ENCODE data around the gene TRIP12.

TRIP12 gene

DNA sequence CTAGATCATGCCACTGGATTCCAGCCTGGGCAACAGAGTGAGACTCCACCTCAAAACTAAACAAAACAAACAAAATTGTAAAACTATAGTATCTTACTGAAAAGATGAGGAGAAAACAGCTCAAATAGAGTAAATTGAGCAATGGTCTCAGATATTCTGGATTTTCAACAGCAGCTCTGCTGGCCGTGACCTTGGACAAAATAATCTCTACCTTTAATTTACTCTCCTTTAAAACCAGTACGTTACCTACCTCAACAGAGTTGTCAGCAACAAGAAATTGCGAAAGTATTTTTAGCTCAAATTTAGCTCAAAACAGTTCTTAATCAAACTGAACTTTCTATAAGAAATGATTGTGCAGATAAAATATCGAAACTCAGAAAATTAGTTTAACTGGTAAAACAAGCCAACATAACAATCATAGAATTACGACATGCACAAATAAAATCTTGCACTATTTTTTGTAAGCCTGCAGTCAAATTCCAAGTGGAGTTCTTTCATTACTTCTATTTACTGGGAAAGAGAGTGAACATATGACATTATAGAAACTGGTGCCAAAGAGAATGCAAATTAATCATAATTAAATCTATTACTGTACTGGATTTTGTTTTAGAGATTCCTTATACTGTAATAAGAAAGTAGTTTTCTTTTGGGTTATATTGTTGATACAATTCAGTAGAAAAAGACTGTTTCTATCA, 40.8 kb downstream of the TRIP12 start:
- H3K36me3 ChIP-seq (ENCODE audit: control insufficient read depth in 2 of 2, insufficient read depth in 2 of 2, low read length in 2 of 2) = peaks cover 22 to 28% of the 10 kb centered on the region in 2 donors

GRCh38 chr2:229879191-229879950, 42.4 kb downstream of the TRIP12 start:
- no peak overlapping the region for H3K4me3 ChIP-seq (ENCODE audit: low read length in 2 of 2)
- peaks cover 18 to 31% of the 10 kb centered on the region in 2 donors for H3K36me3 ChIP-seq (ENCODE audit: control insufficient read depth in 2 of 2, insufficient read depth in 2 of 2, low read length in 2 of 2)
- H3K4me1 ChIP-seq (ENCODE audit: control insufficient read depth in 2 of 2, insufficient read depth in 2 of 2, low read length in 2 of 2) = no peaks in the 10 kb centered on the region
- no peaks in the 10 kb centered on the region for H3K9me3 ChIP-seq (ENCODE audit: control insufficient read depth in 2 of 2, low read length in 2 of 2)
- H3K27me3 ChIP-seq (ENCODE audit: control insufficient read depth in 2 of 2, insufficient read depth in 2 of 2, low read length in 2 of 2) = no peaks in the 10 kb centered on the region
- no peak overlapping the region for H3K27ac ChIP-seq (ENCODE audit: low read depth in 2 of 2, low read length in 2 of 2)
- H3K9ac ChIP-seq (ENCODE audit: low read depth in 1 of 2, low read length in 2 of 2) = no peak overlapping the region

More for the DNA sequence above, 40.8 kb downstream of the TRIP12 start:
- H3K27me3 ChIP-seq (ENCODE audit: control insufficient read depth in 2 of 2, insufficient read depth in 2 of 2, low read length in 2 of 2) = no peaks in the 10 kb centered on the region
- H3K27ac ChIP-seq (ENCODE audit: low read depth in 2 of 2, low read length in 2 of 2) = no peak overlapping the region
- H3K9me3 ChIP-seq (ENCODE audit: control insufficient read depth in 2 of 2, low read length in 2 of 2) = no peaks in the 10 kb centered on the region
- H3K4me3 ChIP-seq (ENCODE audit: low read length in 2 of 2) = no peak overlapping the region
- H3K9ac ChIP-seq (ENCODE audit: low read depth in 1 of 2, low read length in 2 of 2) = no peak overlapping the region
- no peaks in the 10 kb centered on the region for H3K4me1 ChIP-seq (ENCODE audit: control insufficient read depth in 2 of 2, insufficient read depth in 2 of 2, low read length in 2 of 2)

- Histone ChIP-seq H3K4me3 (ENCODE audit: low read length in 2 of 2) (no peak overlapping the region), H3K9ac (ENCODE audit: low read depth in 1 of 2, low read length in 2 of 2) (no peak overlapping the region), H3K36me3 (ENCODE audit: control insufficient read depth in 2 of 2, insufficient read depth in 2 of 2, low read length in 2 of 2) (peaks cover 18 to 35% of the 10 kb centered on the region in 2 donors), H3K27me3 (ENCODE audit: control insufficient read depth in 2 of 2, insufficient read depth in 2 of 2, low read length in 2 of 2) (no peaks in the 10 kb centered on the region), H3K27ac (ENCODE audit: low read depth in 2 of 2, low read length in 2 of 2) (no peak overlapping the region), H3K9me3 (ENCODE audit: control insufficient read depth in 2 of 2, low read length in 2 of 2) (no peaks in the 10 kb centered on the region), H3K4me1 (ENCODE audit: control insufficient read depth in 2 of 2, insufficient read depth in 2 of 2, low read length in 2 of 2) (no peaks in the 10 kb centered on the region)
Observed at GRCh38 chr2:229875549-229875948, 46.3 kb downstream of the TRIP12 start.

GRCh38 chr2:229874647-229875046, 47.2 kb downstream of the TRIP12 start:
- no peak overlapping the region for H3K27ac ChIP-seq (ENCODE audit: low read depth in 2 of 2, low read length in 2 of 2)
- H3K36me3 ChIP-seq (ENCODE audit: control insufficient read depth in 2 of 2, insufficient read depth in 2 of 2, low read length in 2 of 2) = peaks cover 23 to 30% of the 10 kb centered on the region in 2 donors
- no peaks in the 10 kb centered on the region for H3K27me3 ChIP-seq (ENCODE audit: control insufficient read depth in 2 of 2, insufficient read depth in 2 of 2, low read length in 2 of 2)
- H3K9ac ChIP-seq (ENCODE audit: low read depth in 1 of 2, low read length in 2 of 2) = no peak overlapping the region
- no peaks in the 10 kb centered on the region for H3K4me1 ChIP-seq (ENCODE audit: control insufficient read depth in 2 of 2, insufficient read depth in 2 of 2, low read length in 2 of 2)
- no peak overlapping the region for H3K4me3 ChIP-seq (ENCODE audit: low read length in 2 of 2)
- H3K9me3 ChIP-seq (ENCODE audit: control insufficient read depth in 2 of 2, low read length in 2 of 2) = no peaks in the 10 kb centered on the region

DNA sequence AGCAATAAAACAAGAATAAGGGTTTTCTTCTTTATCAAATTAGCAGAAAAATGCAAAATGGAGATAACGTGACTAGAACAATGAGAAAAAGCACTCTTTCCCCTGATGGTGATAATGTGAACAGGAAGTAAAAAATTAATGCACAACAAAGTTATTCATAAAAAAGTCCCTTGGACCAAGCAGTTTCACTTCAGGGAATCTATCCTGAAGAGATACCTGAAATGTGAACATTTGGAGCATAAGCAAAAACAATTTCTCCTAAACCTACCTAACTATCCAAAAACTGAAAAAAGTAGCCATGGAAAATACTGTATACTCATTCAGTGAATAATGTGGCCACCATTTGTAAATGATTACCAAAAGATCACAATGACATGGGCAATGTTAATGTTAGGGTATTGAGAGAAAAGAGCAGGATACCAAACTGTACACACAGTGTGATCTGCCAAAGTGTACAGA, 48.7 kb downstream of the TRIP12 start:
- peaks cover 23 to 31% of the 10 kb centered on the region in 2 donors for H3K36me3 ChIP-seq (ENCODE audit: control insufficient read depth in 2 of 2, insufficient read depth in 2 of 2, low read length in 2 of 2)
- H3K9ac ChIP-seq (ENCODE audit: low read depth in 1 of 2, low read length in 2 of 2) = no peak overlapping the region
- H3K4me1 ChIP-seq (ENCODE audit: control insufficient read depth in 2 of 2, insufficient read depth in 2 of 2, low read length in 2 of 2) = no peaks in the 10 kb centered on the region
- no peaks in the 10 kb centered on the region for H3K9me3 ChIP-seq (ENCODE audit: control insufficient read depth in 2 of 2, low read length in 2 of 2)
- H3K27me3 ChIP-seq (ENCODE audit: control insufficient read depth in 2 of 2, insufficient read depth in 2 of 2, low read length in 2 of 2) = no peaks in the 10 kb centered on the region
- no peak overlapping the region for H3K27ac ChIP-seq (ENCODE audit: low read depth in 2 of 2, low read length in 2 of 2)
- no peak overlapping the region for H3K4me3 ChIP-seq (ENCODE audit: low read length in 2 of 2)

DNA sequence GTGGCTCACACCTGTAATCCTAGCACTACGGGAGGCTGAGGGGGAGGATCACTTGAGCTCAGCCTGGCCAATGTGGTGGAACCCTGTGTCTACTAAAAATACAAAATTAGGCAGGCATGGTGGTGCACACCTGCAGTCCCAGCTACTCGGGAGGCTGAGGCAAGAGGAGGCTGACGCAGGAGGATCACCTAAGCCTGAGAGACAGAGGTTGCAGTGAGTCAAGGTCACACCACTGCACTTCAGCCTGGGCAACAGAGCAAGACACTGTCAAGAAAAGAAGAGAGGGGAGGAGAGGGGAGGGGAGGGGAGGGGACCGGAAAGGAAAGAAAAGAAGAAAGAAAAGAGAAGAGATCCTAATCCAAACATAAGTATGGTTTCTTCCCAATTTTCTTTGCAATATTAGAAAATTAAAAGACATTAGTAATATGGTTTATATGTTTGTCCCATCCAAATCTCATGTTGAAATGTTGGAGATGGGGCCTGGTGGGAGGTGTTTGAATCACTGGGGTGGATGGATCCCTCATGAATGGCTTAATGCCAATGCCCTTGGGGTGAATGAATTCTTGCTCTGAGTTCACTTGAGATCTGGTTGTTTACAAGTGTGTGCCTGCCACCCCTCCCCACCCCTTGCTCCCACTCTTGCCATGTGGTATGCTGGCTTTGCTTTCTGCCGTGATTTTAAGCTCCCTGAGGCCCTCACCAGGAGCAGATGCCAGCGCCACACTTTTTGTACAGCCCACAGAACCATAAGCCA, 50.7 kb downstream of the TRIP12 start:
- no peak overlapping the region for H3K27ac ChIP-seq (ENCODE audit: low read depth in 2 of 2, low read length in 2 of 2)
- H3K4me1 ChIP-seq (ENCODE audit: control insufficient read depth in 2 of 2, insufficient read depth in 2 of 2, low read length in 2 of 2) = no peaks in the 10 kb centered on the region
- no peaks in the 10 kb centered on the region for H3K27me3 ChIP-seq (ENCODE audit: control insufficient read depth in 2 of 2, insufficient read depth in 2 of 2, low read length in 2 of 2)
- no peak overlapping the region for H3K9ac ChIP-seq (ENCODE audit: low read depth in 1 of 2, low read length in 2 of 2)
- H3K36me3 ChIP-seq (ENCODE audit: control insufficient read depth in 2 of 2, insufficient read depth in 2 of 2, low read length in 2 of 2) = peaks cover 16 to 19% of the 10 kb centered on the region in 2 donors
- H3K9me3 ChIP-seq (ENCODE audit: control insufficient read depth in 2 of 2, low read length in 2 of 2) = no peaks in the 10 kb centered on the region
- no peak overlapping the region for H3K4me3 ChIP-seq (ENCODE audit: low read length in 2 of 2)

DNA sequence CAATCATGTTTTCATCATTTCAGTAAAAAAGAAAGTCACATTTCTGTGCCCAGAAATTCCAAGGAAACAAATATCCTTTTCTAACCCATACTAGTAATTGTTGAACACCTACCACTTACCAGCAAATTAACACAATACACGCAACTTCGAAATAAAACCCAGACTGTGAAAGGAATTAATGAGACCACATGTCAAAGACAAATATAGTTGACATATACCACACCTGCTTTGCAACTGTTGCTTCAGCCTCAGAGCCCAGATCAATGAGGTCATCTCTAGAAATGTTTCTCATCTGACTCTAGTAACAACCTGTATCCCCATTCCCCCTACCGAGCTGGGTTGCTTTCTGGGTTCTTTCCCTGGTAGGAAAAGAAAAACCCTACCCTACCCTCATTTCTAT, 52.6 kb downstream of the TRIP12 start:
- no peaks in the 10 kb centered on the region for H3K9me3 ChIP-seq (ENCODE audit: control insufficient read depth in 2 of 2, low read length in 2 of 2)
- peaks cover 16 to 17% of the 10 kb centered on the region in 2 donors for H3K36me3 ChIP-seq (ENCODE audit: control insufficient read depth in 2 of 2, insufficient read depth in 2 of 2, low read length in 2 of 2)
- no peak overlapping the region for H3K9ac ChIP-seq (ENCODE audit: low read depth in 1 of 2, low read length in 2 of 2)

GRCh38 chr2:229868794-229869193, 53.0 kb downstream of the TRIP12 start:
- Histone ChIP-seq H3K4me1 (ENCODE audit: control insufficient read depth in 2 of 2, insufficient read depth in 2 of 2, low read length in 2 of 2) (no peaks in the 10 kb centered on the region), H3K27me3 (ENCODE audit: control insufficient read depth in 2 of 2, insufficient read depth in 2 of 2, low read length in 2 of 2) (no peaks in the 10 kb centered on the region), H3K27ac (ENCODE audit: low read depth in 2 of 2, low read length in 2 of 2) (no peak overlapping the region), H3K36me3 (ENCODE audit: control insufficient read depth in 2 of 2, insufficient read depth in 2 of 2, low read length in 2 of 2) (peaks cover 16 to 17% of the 10 kb centered on the region in 2 donors), H3K9me3 (ENCODE audit: control insufficient read depth in 2 of 2, low read length in 2 of 2) (no peaks in the 10 kb centered on the region), H3K4me3 (ENCODE audit: low read length in 2 of 2) (no peak overlapping the region), H3K9ac (ENCODE audit: low read depth in 1 of 2, low read length in 2 of 2) (no peak overlapping the region)

More for the DNA sequence above, 52.6 kb downstream of the TRIP12 start:
- Histone ChIP-seq H3K27ac (ENCODE audit: low read depth in 2 of 2, low read length in 2 of 2) (no peak overlapping the region), H3K4me1 (ENCODE audit: control insufficient read depth in 2 of 2, insufficient read depth in 2 of 2, low read length in 2 of 2) (no peaks in the 10 kb centered on the region), H3K4me3 (ENCODE audit: low read length in 2 of 2) (no peak overlapping the region), H3K27me3 (ENCODE audit: control insufficient read depth in 2 of 2, insufficient read depth in 2 of 2, low read length in 2 of 2) (no peaks in the 10 kb centered on the region)

GRCh38 chr2:229865033-229865432, 56.8 kb downstream of the TRIP12 start:
- H3K36me3 ChIP-seq (ENCODE audit: control insufficient read depth in 2 of 2, insufficient read depth in 2 of 2, low read length in 2 of 2) = peaks cover 12 to 13% of the 10 kb centered on the region in 2 donors
- no peaks in the 10 kb centered on the region for H3K4me1 ChIP-seq (ENCODE audit: control insufficient read depth in 2 of 2, insufficient read depth in 2 of 2, low read length in 2 of 2)
- H3K9ac ChIP-seq (ENCODE audit: low read depth in 1 of 2, low read length in 2 of 2) = no peak overlapping the region
- no peak overlapping the region for H3K27ac ChIP-seq (ENCODE audit: low read depth in 2 of 2, low read length in 2 of 2)
- H3K27me3 ChIP-seq (ENCODE audit: control insufficient read depth in 2 of 2, insufficient read depth in 2 of 2, low read length in 2 of 2) = no peaks in the 10 kb centered on the region
- H3K9me3 ChIP-seq (ENCODE audit: control insufficient read depth in 2 of 2, low read length in 2 of 2) = no peaks in the 10 kb centered on the region
- H3K4me3 ChIP-seq (ENCODE audit: low read length in 2 of 2) = no peak overlapping the region

DNA sequence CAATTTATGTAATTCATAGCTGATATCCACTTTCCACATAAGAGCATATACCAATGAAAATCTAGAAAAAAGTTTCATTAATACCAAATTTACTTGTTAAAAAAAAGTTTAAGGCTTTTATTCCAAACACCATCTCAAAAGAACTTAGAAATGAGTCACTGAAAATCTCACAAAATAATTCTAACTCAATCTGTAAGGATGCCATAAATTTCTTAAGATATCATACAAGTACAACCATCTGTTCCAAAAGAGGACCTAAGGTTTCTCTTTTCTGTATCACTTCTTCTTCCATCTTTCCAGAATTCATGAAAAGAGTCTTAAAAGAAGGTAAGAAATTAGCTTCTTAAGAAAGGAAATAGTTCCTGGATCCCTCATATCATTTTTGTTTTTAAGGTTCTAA, 60.4 kb downstream of the TRIP12 start:
- Histone ChIP-seq H3K27me3 (ENCODE audit: control insufficient read depth in 2 of 2, insufficient read depth in 2 of 2, low read length in 2 of 2) (no peaks in the 10 kb centered on the region), H3K9ac (ENCODE audit: low read depth in 1 of 2, low read length in 2 of 2) (no peak overlapping the region), H3K27ac (ENCODE audit: low read depth in 2 of 2, low read length in 2 of 2) (no peak overlapping the region), H3K4me3 (ENCODE audit: low read length in 2 of 2) (no peak overlapping the region), H3K4me1 (ENCODE audit: control insufficient read depth in 2 of 2, insufficient read depth in 2 of 2, low read length in 2 of 2) (no peaks in the 10 kb centered on the region), H3K9me3 (ENCODE audit: control insufficient read depth in 2 of 2, low read length in 2 of 2) (no peaks in the 10 kb centered on the region), H3K36me3 (ENCODE audit: control insufficient read depth in 2 of 2, insufficient read depth in 2 of 2, low read length in 2 of 2) (peaks cover 17 to 23% of the 10 kb centered on the region in 2 donors)
